DMS114 treated with DMSO at 0.1 percent for 48 hours (cell line): ENCODE data around the gene RIMS4.

Source experiments
- DNase-seq: peaks from one replicate; lab custom pipeline; 2025; ENCODE audit not compliant: unreplicated experiment; lab: John Stamatoyannopoulos, UW

The RIMS4 gene

DNA sequence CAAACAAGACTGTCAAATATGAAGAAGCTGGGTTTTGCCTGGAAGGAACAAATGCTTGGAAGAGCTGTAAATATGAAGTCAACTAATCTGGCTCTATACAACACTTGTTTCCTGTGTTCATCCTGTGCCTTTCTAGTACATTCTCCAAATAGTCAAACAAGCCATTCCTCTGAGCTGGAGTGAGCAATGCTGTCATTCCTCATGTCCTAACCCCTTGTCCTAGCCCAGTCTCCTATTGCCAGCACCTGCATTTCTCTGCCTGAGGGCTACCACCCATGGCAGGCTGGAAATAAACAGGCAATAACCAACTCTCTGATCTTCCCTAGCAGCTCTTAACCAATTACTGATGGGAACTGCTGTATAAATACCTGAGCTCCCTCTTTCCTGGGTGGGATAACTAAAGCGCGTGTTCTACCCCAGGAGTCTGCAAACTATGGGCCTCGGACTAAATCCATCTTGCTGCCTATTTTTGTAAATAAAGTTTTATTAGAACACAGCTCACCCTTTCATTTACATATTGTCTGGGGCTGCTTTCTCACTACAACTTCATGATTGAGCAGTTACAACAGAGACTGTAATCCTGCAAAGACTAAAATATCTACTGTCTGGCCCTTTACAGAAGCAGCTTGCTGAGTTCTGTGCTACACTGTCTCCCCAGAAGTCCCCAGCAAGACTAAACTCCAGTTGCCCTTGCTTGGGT lies 13.4 kb downstream of the RIMS4 start:
- DNase-seq = no peak

DNA sequence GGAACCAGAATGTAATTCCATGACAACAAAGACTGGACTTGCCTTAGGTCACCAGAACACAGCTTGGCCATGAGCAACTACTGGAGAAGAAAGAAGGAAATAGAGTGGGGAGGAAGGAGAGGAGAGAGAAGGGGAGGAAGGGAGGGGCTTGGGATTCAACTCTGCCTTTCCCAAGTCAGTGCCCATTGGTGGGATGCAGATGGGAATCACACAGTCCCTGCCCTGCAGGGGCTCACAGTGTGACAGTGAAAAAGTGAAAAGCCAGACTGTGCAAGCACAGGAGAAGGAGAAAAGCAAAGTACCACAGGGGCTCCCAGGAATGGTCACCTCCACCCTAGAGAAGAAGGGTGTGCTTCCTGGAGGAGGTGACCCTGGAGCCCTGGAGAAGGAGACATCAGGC lies 14.0 kb downstream of the RIMS4 start:
- no peak for DNase-seq

DNA sequence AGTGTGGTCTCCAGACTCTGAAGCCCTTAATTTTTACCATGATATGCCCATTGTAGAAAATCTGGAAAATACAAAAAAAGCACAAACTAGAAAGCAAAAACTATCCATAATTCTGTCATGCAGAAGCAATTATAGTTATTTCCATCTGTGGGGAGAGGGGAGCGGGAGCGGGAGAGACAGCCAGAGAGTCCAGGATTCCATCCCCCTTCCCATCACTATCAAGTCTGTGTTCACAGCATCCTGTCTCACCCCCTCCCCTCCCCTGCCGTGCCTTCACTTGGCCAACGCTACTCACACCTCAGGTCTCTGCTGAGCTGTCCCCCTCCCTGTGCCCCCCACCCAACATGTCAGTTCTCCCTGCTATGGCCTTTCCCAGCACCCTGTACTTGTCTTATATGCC lies 14.5 kb downstream of the RIMS4 start:
- DNase-seq = no peak

DNA sequence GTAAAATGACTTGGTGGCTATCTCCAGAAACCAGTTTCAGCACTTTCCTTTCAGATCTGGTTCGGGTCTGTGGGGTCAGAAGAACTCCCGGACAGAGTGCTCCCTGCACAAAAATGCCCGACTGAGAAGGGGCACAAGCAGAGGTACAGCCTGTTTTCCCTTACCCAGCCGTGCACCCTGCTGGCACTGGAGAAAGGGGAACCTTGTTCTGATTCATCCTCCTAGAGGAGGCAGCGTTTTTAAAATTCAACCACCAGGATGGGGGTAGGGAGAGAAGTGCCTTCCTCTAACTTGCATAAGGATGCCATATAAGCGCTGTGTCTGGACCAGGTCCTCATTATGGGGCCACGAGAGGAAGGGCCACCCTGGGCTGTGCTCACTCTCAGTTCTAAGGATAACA lies 17.6 kb downstream of the RIMS4 start:
- DNase-seq = no peak

DNA sequence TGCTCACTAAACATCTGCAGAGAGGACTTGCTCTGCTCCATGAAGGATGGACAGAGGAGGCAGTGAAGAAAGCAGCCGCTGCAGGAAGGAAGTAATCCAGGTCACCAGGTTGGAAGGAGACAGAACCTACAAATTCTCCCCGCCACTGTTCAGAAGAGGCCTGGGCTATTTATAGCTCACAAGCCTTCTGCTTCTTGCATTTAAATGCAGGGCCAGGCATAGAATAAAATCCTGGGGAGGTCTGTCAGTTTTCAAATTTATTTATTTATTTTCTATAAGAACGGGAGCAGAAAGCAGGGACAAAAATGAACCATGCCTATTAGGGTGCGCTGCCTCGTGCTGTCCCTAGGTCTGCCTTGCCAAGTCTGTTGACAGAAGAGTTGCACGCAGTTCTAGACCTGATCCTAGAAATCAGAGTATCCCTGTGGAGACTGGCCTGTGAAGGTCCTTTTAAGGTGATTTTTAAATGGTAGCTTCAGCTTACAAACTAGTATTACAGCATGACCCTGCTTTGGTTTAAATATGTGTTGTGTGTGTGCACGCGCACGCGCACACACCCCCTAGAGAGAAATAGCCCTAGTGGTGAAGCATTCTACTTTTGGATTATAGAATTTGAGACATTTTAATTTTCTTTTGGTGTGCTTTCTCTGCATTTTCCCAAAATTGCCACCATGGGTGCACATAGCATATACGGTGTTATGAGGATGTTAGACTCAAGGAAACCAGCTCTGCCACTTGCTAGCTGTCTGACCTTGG lies 19.5 kb downstream of the RIMS4 start:
- no peak for DNase-seq

DNA sequence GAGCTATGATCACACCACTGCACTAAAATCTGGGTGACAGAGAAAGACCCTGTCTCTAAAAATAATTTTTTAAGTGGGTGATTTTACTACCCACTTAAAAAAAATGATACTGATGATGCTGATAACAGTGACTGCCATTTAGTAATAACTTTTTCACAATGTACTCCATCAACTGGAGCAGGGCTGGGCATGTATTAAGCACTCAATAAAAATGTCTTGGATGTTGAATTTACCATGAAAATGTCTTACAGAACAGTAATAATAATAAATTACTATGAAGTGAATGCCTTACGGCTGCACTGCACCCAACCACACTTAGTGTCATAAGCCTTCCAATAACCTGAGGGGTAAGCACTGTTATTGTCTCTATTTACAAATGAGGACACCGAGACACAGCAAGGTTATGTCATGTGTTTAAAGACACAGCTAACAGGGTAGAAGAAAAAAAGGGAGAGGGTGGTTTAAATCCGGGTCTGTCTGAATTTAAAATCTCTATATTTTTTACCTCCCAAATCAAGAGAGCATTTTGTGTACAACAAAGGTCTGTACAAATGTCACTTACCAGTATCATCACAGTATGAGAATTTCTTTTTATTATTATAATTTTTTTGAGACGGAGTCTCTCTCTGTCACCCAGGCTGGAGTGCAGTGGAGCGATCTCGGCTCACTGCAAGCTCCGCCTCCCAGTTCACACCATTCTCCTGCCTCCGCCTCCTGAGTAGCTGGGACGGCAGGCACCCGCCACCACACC lies 21.5 kb downstream of the RIMS4 start:
- DNase-seq = no peak

DNA sequence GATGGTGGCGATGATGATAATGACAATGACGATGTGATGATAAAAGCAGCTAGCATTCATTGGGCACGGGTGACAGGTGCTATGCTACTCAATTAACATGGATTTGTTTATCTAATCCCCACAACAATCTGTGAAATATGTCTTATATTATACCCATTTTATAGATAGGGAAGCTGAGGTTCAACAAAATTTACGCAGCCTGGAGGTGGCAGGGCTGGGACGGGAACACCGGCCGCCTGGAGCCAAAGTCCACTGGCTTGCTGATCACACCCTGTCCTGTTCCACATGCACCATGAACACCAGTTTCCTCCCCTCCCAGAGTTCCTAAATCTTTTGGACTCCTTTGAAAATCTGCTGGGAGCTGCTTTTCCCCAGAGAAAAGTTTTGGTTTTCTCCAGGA lies 23.0 kb downstream of the RIMS4 start:
- no peak for DNase-seq

DNA sequence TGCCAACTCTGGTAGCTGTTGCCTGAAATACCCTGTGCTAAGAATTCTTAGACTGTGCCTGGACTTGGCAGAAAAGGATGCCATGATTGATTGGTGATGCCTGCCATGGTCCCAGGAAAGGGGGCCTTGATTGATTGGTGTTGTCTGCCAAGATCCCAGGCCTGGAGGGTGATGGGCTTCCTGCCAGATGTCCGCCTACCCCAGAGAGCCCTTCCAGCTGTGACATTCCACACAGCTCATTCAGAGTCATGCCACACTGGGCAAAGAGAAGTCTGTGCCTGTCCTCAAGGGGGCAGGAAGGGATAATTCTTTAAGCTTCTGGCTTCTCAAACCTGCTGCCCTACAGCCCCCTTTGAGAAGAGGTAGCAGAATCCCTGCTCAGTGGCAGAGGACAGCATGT lies 24.6 kb downstream of the RIMS4 start:
- no peak for DNase-seq

DNA sequence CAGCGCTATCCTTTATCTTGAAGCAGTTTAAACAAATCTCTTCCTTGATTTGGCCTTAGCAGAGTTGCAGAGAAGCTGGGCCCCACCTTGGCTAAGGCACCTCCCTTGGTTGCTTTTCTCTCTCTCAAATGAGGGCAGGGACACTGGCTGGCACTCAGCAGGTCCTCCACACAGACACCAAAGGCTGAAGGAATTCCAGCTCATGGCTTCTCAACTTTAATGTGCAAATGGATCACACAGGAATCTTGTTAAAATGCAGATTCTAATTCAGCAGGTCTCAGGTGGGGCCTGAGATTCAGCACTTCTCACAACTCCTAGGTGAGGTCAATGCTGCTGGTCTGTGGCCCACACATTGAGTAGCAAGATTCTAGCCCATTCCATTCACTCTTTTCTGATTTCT lies 25.7 kb downstream of the RIMS4 start:
- no peak for DNase-seq

DNA sequence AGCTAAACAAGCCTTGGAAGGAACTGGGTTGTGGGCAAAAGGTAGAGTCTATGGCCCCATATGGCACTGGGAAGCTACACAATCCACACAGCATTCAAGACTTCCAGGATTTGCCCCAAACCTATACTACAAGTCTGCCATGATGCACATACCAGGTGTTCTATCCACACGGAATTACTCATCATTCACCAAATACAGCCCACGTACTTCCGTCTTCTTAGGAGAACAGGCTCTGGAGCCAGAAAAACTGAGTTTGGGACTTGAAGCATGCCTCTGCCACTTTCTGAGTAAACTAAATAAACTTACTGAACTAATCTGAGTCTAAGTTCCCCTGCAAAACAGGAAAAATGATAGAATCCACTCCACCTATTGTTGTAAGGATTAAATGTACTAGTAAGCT lies 28.6 kb downstream of the RIMS4 start:
- DNase-seq = no peak

DNA sequence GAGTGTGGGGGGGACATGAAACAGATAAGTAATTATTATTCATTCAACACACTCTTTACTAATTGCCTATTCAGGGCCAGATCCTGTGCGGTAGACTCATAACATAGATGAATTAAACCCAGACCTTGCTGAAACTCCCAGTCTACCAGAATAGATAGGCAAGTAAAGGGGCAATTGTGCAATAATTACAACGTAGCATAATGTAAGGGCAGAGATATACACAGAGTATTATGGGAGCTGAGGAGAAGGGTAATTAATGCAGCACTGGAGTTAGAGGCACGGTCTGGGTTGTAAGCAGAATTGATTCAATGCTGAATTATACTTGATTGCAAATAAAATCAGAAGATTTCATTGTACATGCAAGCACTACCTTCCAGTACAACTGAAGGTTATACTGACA lies 29.2 kb downstream of the RIMS4 start:
- DNase-seq = no peak

DNA sequence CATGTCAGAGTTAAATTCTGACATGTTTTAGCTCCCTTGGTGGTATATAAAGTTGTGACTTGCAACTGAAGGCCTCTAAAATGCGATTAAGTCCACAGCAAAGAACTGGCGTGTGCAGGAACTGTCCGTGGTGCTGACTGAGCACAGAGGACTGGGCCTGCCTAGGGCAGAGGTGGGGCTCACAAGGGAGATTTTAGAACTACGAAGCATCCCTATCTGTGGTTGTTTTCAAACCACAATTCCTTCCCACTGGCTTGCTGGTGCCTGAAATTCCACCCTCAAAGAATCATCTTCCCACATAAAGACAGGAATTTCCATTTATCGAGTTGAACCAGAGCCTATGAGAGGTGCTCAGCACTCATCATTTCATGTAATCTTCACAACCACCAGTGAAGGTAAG lies 30.1 kb downstream of the RIMS4 start:
- DNase-seq = no peak

DNA sequence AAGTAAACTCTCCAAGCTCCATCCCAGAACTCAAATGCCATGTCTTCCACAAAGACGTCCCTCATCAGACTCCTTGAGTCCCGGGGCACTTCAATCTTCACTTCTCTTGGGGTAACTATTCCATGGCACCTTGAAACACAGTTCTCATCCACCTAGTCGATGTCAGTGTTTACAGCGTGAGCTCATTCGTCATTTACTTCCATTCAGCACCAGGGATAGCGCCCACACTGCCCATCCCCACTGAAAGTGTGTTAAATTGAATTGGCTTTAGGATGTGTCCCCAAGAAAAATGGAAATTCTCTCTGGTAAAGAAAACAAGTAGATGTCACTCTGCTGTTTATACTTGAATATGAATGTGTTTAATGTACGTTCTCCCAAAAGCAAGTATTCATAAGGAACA lies 33.4 kb downstream of the RIMS4 start:
- DNase-seq = no peak

DNA sequence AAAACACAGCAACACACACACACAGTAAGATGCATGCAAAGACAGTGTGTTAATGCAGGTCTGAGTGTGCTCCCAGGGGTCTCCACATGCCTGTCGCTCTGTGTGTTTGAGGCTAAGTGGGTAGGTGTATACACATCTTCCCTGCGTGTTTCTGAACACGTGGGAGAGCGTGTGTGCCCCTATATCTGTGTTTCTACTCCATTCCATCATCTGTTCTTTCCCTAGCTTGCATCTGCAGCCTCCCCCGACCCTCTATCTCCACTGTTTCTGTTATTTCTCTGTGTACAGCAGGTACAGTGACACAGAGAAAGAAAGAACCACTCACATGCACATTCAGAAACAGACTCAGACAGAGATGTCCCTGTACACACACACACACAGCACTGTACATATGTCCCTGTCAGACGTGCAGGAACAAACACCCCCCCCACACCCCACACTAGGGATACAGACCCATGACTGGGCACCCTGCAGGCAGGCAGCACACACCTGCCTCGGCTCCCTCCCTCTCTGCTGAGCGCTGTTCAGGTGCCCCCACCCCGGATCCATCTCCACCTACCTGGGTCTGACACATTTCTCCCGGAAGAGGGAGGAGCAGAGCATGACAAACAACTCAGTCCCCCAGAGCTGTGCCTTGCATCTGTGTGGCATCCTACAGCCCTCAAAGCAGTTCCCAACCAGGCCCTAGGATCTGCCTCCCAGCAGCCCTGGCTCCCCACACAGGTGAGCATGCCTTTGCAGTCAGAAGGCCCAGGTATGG lies 37.1 kb downstream of the RIMS4 start:
- DNase-seq = no peak

DNA sequence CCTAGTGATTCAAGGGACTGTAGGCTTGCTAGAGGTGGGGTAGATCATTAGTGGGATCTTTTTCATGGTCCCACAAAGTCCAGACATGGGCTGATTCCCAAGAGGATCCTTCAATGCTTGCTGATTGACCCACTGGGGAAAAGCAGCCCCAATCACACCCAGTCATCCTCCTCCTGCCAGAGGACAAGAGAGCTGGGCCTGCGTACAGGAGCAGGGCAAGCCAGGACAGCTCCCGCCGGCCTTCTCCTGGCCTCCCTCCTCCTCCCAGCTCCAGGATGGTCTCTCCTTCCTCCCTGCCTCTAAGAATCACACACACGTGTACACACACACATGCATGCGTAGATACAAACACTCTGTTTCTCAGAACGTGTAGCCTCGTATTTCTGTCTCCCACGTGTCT lies 37.7 kb downstream of the RIMS4 start:
- DNase-seq = no peak

DNA sequence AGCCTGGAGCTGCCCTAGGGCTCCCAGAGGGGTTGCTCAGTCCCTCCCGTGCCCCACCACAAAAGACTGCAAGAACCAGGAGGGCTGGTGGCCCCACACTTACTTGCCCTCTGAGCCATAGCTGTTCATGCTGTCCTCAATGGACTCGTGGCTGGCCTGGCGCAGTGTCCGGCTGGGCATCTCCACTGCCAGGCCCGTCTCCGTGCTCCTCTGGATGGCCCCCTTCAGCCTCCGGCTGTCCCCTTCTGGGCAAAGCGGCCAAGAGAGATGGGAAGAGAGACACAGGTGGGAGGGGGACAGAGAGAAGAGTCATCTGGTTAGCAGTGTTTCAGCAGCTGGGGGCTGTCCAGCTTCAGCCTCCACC lies 39.2 kb downstream of the RIMS4 start:
- DNase-seq = no peak

DNA sequence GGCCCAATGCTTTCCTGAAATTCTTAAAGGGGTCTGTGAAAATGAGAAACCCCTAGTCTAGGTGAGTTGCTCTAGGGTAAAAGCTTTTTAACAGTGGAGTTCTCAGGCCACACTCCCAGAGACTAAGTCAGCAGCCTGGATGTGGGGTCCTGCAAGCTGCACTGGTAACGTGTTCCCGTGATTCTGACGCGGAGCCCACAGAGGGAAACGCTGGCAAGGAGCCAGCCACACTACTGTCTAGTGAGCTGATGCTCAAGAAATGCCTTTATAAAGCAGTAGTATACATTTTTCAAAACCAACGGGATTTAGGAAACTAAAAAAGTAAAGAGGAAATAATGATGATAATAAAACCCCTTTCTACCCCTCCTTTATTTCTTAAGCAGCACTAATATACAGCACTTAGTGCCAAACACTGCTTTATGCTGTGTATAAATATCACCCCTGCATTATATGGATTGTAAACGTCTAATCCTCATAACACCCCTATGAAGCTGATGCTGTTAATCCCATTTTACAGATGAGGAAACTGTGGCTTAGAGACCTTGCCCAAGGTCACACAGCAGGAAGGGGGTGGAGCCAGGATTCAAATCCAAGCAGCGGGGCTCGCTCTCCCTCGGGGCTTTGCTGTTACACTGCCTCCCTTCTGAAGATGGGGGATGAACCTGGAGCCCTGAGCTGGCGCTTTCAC lies 39.7 kb downstream of the RIMS4 start:
- DNase-seq = no peak

DNA sequence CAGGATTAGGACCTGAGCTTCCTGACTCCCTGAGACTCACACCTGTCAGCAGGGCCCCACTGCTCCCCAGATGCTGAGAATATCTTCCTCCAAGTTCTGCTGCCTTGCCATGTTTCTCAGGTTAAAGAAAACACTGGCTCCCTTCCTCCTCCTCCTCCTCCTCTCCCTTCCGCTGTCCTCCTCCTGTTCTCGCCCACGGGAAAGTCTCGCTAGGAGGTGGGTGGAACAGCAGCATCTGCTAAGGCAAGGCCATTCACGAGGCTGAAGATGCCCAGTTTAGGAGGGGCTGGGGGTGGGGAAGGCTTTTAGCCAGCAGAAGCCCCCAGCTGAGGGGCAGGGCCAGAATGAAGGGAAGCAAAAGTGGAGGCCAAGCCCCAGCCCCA lies 40.9 kb downstream of the RIMS4 start:
- DNase-seq = no peak

DNA sequence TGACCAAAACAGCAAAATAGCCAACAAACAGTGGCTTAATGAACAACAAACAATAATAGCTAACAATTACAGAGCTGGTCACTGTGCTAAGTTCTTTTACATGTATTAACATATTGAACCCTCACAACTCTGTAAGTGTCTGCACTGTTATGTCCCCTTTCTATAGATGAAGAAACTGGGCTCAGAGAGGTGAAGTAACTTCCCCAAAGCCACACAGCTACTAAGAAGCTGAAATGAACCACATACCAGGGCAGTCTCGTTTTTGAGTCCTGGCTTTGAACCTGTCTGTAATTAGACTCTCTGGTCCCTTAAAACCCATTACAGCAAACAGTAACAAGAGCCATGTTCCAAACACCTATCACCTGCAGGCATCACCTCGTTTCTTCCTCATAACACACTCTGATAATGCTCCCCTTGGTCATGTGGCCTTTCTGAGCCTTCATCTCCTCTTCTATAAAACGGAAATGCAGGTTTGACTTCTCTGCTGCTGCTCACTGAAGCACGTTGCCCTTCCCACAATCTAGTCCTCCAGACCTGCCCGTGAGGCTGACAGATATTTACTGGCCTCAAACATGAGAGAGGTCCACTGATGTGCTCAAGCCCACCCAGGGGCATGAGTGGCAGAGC lies 41.4 kb downstream of the RIMS4 start:
- no peak for DNase-seq

DNA sequence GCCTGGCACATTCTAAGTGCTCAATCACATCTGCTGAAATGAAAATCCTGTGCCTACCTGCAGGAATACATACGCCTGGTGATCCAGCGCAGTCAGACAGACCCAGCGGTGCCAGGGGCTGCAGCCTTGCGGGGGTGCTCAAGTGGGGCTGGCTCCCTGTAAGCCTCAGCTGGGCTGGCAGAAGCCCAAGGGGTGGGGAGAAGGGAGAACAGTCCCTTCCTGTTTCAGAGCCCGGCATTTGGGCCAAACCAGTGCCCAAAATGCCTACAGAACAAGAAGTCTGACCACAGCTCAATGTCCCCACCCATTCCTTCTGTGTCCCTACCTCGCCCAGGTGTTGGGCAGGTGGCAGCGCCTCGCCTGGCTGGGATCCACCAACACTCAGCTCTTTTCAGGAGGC lies 42.1 kb downstream of the RIMS4 start:
- DNase-seq = no peak
